Raji (cell line): ENCODE measurements around the gene CDC42BPA.

Experiments
- POLR2A ChIP-seq: IDR thresholded peaks from 2 replicates; pipeline ENCODE4 v1.6.1; 2011; ENCODE audit warnings: low read depth, low read length, control low read depth; ENCODE audit not compliant: insufficient read depth

The CDC42BPA gene

GRCh38 chr1:227092069-227092468 is 226.2 kb downstream of the CDC42BPA start:
- TF ChIP-seq POLR2A, result no peak

- TF ChIP-seq POLR2A, result no peak
Measured at GRCh38 chr1:227086636-227087035, 231.7 kb downstream of the CDC42BPA start.

- TF ChIP-seq POLR2A, result no peak
Measured at GRCh38 chr1:227082999-227083746, 235.1 kb downstream of the CDC42BPA start.

- TF ChIP-seq POLR2A, result no peak
Measured at GRCh38 chr1:227077783-227078182, 240.5 kb downstream of the CDC42BPA start.

GRCh38 chr1:227073786-227074185 is 244.5 kb downstream of the CDC42BPA start:
- TF ChIP-seq POLR2A, result no peak

GRCh38 chr1:227072991-227073390 is 245.3 kb downstream of the CDC42BPA start:
- TF ChIP-seq POLR2A, result no peak

GRCh38 chr1:227071895-227072587 is 246.3 kb downstream of the CDC42BPA start:
- TF ChIP-seq POLR2A, result no peak

- TF ChIP-seq POLR2A, result no peak
Measured at GRCh38 chr1:227070638-227071285, 247.5 kb downstream of the CDC42BPA start.

- no peak for TF ChIP-seq POLR2A
Measured at GRCh38 chr1:227069490-227069889, 248.8 kb downstream of the CDC42BPA start.

- TF ChIP-seq POLR2A, result no peak
Measured at GRCh38 chr1:227068883-227069282, 249.4 kb downstream of the CDC42BPA start.

- no peak for TF ChIP-seq POLR2A
Measured at GRCh38 chr1:227066999-227067398, 251.3 kb downstream of the CDC42BPA start.

GRCh38 chr1:227065311-227065710 is 253.0 kb downstream of the CDC42BPA start:
- TF ChIP-seq POLR2A, result no peak

GRCh38 chr1:227062306-227062705 is 256.0 kb downstream of the CDC42BPA start:
- no peak for TF ChIP-seq POLR2A

- no peak for TF ChIP-seq POLR2A
Measured at GRCh38 chr1:227059076-227059475, 259.2 kb downstream of the CDC42BPA start.

- no peak for TF ChIP-seq POLR2A
Measured at GRCh38 chr1:227058321-227058751, 260.0 kb downstream of the CDC42BPA start.

- TF ChIP-seq POLR2A, result no peak
Measured at GRCh38 chr1:227049253-227049652, 269.0 kb downstream of the CDC42BPA start.
